Heart left ventricle (tissue), 16 donors: ENCODE results near the gene DKK3. TPM values are rescaled to one million over a fixed set of nuclear protein-coding genes. Genes with fewer than 3 reads are reported as not detected.

ENCODE experiments used
- ATAC-seq, 4 donors: fragments of 200-7000 bp; cut with Tn5 transposase; one replicate each; pipeline ENCODE4 v1.9.1; 2020 to 2022; ENCODE audit warnings: moderate library complexity in 4 of 4, mild to moderate bottlenecking in 3 of 4, moderate number of reproducible peaks in 1 of 4
- DNase-seq, 5 donors: peaks; one replicate each; pipeline ENCODE4 v3.0.0-alpha.2; 2020
- H3K27ac ChIP-seq, 12 donors: fragments of 200-600 bp; sonication (generic) in 4 of 12; one replicate each; pipeline versions ENCODE4 v1.5.0 to v1.8.0; 2016 to 2022; ENCODE audit warnings: mild to moderate bottlenecking in 2 of 12
- H3K27me3 ChIP-seq, 9 donors: fragments of 200-600 bp; sonication (generic) in 2 of 9; one replicate each; pipeline versions ENCODE4 v1.5.1 to v1.8.0; 2016 to 2022; ENCODE audit warnings: mild to moderate bottlenecking in 3 of 9
- H3K36me3 ChIP-seq, 9 donors: fragments of 200-600 bp; sonication (generic) in 2 of 9; one replicate each; pipeline versions ENCODE4 v1.5.0 to v1.8.0; 2018 to 2022; ENCODE audit warnings: mild to moderate bottlenecking in 2 of 9
- H3K4me1 ChIP-seq, 12 donors: fragments of 200-600 bp; sonication (generic) in 4 of 12; one replicate each; pipeline versions ENCODE4 v1.5.0 to v1.8.0; 2016 to 2022; ENCODE audit warnings: mild to moderate bottlenecking in 3 of 12
- H3K4me3 ChIP-seq, 12 donors: fragments of 200-600 bp; sonication (generic) in 4 of 12; one replicate each; pipeline versions ENCODE4 v1.5.0 to v1.8.0; 2017 to 2022; ENCODE audit warnings: mild to moderate bottlenecking in 9 of 12, moderate library complexity in 4 of 12
- H3K9me3 ChIP-seq, 12 donors: fragments of 200-600 bp; sonication (generic) in 4 of 12; one replicate each; pipeline versions ENCODE4 v1.5.0 to v1.8.0; 2016 to 2022; ENCODE audit warnings: mild to moderate bottlenecking in 1 of 12
- POLR2A ChIP-seq, 2 donors: fragments of 450-650 bp; IDR thresholded peaks; one replicate each; pipeline ENCODE4 v1.6.1; 2017; ENCODE audit warnings: antibody characterized with exemption in 2 of 2, mild to moderate bottlenecking in 2 of 2, moderate library complexity in 2 of 2
- WGBS, 4 donors: extraction: QIAGEN DNeasy Blood & Tissue Kit in 2 of 4; methylation state at CpG; one replicate each; pipeline versions ENCODE4 v1.1.5 to v1.1.7; 2013 to 2018; 5-methylcytosine and 5-hydroxymethylcytosine counted together
- intact Hi-C, 10 donors: fragments of 100-400 bp; cut with DNase I; formaldehyde crosslinking; loops; one replicate each; pipeline versions ENCODE4 v1.11.1 to v1.14.2; 2022
- polyA plus RNA-seq, 2 donors: library from polyadenylated mRNA; stranded (reverse); fragments of 200-250 nt; gene quantifications; one replicate each; pipeline ENCODE4 v1.2.3, GENCODE V29; 2013
- total RNA-seq, 9 donors: library from RNA; depleted of rRNA in 2 of 9; stranded (reverse); fragments of >200 nt in 2 of 9; fragmentation: NEBNext Ultra II Directional in 3 of 9; extraction: Animal tissue kit (Norgen Biotek cat#: 25700) in 3 of 9; gene quantifications; one replicate each; pipeline versions ENCODE4 v1.1.0 to v1.2.4, GENCODE V29; 2016 to 2023
- TF ChIP-seq, protein P1 (sequence below), 12 donors: fragments of 200-600 bp; sonication (generic) in 4 of 12; IDR thresholded peaks; one replicate each; pipeline versions ENCODE4 v1.5.0 to v1.8.0; 2018 to 2022; ENCODE audit warnings: antibody characterized with exemption in 12 of 12, mild to moderate bottlenecking in 5 of 12
- donor health status: ischemic (EF 13 %, LVEDD 7.1; RV severe dilation, severe dysfunction).
- donor health status: healthy with polysubstance abuse.
- donor health status: DM: no; HTN: yes; CAD: no.
- donor health status: DM: no; HTN: no; CAD: no.
- donor health status: ischemic (EF 25% LVEDD 6.9; RV normal size, moderate dysfunction).
- donor health status: ischemic (EF 25% LVEDD 5.7; RV mildly dilated, moderate dysfunction).
- donor health status: healthy.
- donor health status: DM: yes; HTN: yes; CAD: no.
- donor health status: ischemic (EF 35%, LVEDD 5.7; RV mildly dilated, moderate dysfunction).
- donor health status: nonischemic (EF 11% LVEDD 7.7; RV severe dilation, severe dysfunction).
- donor health status: DM: yes; HTN: yes; CAD: no.
- donor health status: PGD.
- donor health status: ischemic (EF 29% LVEDD 5.4; RV normal size, mild dysfunction).
- donor health status: nonischemic (EF 23%, LVEDD 6.1; RV moderate dilation, normal function).

DKK3 gene
- total and polyA plus RNA-seq, 11 donors: 117 to 851 (median 707) TPM

GRCh38 chr11:11947825-11948224 is 60.6 kb downstream of the DKK3 start:
- Histone ChIP-seq H3K9me3 (no peaks in the 10 kb centered on the region), H3K27me3 (no peaks in the 10 kb centered on the region), H3K4me1 (peaks cover 0 to 50% (median 5%) of the 10 kb centered on the region in 12 donors), H3K36me3 (peaks cover 0 to 95% (median 81%) of the 10 kb centered on the region in 9 donors), H3K27ac (peak overlapping the region in 11 of 12 donors; percentile 23 to 59 (median 40)), H3K4me3 (no peak overlapping the region)
- no peak for DNase-seq
- ATAC-seq: no peak
- TF ChIP-seq POLR2A (IDR thresholded peaks at IDR 0.05): no peak
- TF ChIP-seq, protein P1, sequence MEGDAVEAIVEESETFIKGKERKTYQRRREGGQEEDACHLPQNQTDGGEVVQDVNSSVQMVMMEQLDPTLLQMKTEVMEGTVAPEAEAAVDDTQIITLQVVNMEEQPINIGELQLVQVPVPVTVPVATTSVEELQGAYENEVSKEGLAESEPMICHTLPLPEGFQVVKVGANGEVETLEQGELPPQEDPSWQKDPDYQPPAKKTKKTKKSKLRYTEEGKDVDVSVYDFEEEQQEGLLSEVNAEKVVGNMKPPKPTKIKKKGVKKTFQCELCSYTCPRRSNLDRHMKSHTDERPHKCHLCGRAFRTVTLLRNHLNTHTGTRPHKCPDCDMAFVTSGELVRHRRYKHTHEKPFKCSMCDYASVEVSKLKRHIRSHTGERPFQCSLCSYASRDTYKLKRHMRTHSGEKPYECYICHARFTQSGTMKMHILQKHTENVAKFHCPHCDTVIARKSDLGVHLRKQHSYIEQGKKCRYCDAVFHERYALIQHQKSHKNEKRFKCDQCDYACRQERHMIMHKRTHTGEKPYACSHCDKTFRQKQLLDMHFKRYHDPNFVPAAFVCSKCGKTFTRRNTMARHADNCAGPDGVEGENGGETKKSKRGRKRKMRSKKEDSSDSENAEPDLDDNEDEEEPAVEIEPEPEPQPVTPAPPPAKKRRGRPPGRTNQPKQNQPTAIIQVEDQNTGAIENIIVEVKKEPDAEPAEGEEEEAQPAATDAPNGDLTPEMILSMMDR (IDR thresholded peaks at IDR 0.05): no peak
- intact Hi-C loops: no loop called here
- 52 to 62% (median 53%) methylated on average over 4 of the region's 4 CpGs for WGBS, 4 donors

DNA sequence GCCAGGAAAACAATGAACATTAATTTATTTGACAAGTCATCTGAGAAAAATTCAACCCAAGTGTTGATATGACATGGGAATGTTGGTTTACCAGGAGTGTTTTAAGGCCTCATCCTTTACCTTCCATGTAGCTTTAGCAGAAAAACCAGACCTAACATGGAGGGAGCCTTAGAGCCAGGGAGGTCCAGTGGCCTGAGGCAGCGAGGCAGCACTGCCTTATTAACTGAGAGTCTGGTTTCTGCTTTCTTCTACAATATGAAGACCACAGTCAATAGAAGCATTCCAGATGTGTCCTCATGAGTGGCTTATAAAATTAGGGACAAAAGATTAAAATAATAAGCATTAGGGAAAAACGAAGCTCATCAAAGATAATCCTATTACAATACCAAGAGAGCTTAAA is 61.5 kb downstream of the DKK3 start:
- DNase-seq: no peak
- Histone ChIP-seq H3K4me1 (peaks cover 0 to 44% (median 5%) of the 10 kb centered on the region in 12 donors), H3K27ac (peak overlapping the region in 8 of 12 donors; percentile 3 to 64 (median 54)), H3K27me3 (no peaks in the 10 kb centered on the region), H3K4me3 (no peak overlapping the region), H3K36me3 (peaks cover 0 to 95% (median 82%) of the 10 kb centered on the region in 9 donors), H3K9me3 (no peaks in the 10 kb centered on the region)
- WGBS, 4 donors: 94 to 97% (median 94%) methylated on average over 2 of the region's 2 CpGs
- ATAC-seq: no peak
- intact Hi-C loops: no loop called here
- TF ChIP-seq POLR2A (IDR thresholded peaks at IDR 0.05): no peak
- TF ChIP-seq, protein P1 (IDR thresholded peaks at IDR 0.05): no peak

DNA sequence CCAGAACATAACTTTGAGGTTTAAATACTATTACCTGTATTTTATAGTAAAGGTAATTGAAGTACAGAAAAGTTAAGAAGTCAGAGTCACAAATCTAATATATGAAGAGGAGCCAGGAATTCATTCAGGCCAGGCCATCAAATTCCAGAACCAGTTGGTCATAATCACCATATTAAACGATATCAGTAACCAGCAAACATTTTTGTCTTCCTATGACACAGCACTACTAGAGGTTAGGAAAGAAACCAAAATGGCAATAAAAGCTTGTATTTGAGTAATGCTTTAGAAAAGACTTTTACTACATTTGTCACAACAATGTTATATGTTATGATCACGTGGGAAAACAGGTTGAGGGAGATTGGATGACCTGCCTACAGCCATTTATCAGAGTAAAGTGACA is 62.2 kb downstream of the DKK3 start:
- Histone ChIP-seq H3K4me1 (peaks cover 0 to 37% (median 5%) of the 10 kb centered on the region in 12 donors), H3K9me3 (no peaks in the 10 kb centered on the region), H3K36me3 (peaks cover 0 to 95% (median 81%) of the 10 kb centered on the region in 9 donors), H3K27me3 (no peaks in the 10 kb centered on the region), H3K27ac (peak overlapping the region in 11 of 12 donors; percentile 0 to 64 (median 44)), H3K4me3 (no peak overlapping the region)
- intact Hi-C loops: no loop called here
- 62 to 69% (median 64%) methylated on average over 2 of the region's 2 CpGs for WGBS, 4 donors
- ATAC-seq (no peak), DNase-seq (no peak)
- TF ChIP-seq POLR2A (IDR thresholded peaks at IDR 0.05): no peak
- TF ChIP-seq, protein P1 (IDR thresholded peaks at IDR 0.05): no peak

- WGBS, 4 donors: 91 to 95% (median 94%) methylated on average over 5 of the region's 5 CpGs
- DNase-seq: no peak
- no peaks in the 10 kb centered on the region for H3K27me3 ChIP-seq
- no peak for TF ChIP-seq POLR2A (IDR thresholded peaks at IDR 0.05)
- TF ChIP-seq, protein P1 (IDR thresholded peaks at IDR 0.05): no peak
- no peaks in the 10 kb centered on the region for H3K9me3 ChIP-seq
- H3K4me3 ChIP-seq: no peak overlapping the region
- intact Hi-C loops: no loop called here
- peaks cover 0 to 95% (median 81%) of the 10 kb centered on the region in 9 donors for H3K36me3 ChIP-seq
- peaks cover 0 to 32% (median 5%) of the 10 kb centered on the region in 12 donors for H3K4me1 ChIP-seq
- H3K27ac ChIP-seq: no peak overlapping the region
- no peak for ATAC-seq
Measured at GRCh38 chr11:11944444-11944843, 64.0 kb downstream of the DKK3 start.
